22Rv1 (cell line): ENCODE results near the gene ZKSCAN1.

ENCODE experiments used
- ZFX ChIP-seq: fragments of 450-650 bp; IDR thresholded peaks from 2 replicates; pipeline ENCODE4 v1.6.1; 2017; ENCODE audit warnings: antibody characterized with exemption, borderline replicate concordance
- TF ChIP-seq, protein P1 (sequence below): fragments of 450-650 bp; IDR thresholded peaks from 2 replicates; pipeline ENCODE4 v1.5.1; 2017; ENCODE audit warnings: mild to moderate bottlenecking

DNA sequence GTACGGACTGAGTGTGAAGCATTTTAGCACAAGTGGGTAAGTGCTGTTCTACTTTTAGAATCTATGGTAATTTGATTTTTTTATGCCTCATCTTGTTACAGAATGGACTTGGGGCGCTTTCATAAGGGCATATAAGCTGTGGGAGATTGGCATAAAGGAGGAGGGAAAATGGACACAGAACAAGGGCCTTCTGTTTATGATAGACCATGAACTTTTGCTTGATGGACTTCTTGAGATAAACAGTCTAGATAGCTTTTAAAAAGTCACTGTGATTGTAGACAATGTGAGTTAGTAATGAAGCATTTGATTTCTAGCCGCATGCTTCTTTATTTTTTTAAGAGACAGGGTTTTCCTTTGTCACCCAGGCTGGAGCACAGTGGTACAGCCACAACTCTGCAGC lies 36.2 kb downstream of the ZKSCAN1 start:
- TF ChIP-seq, protein P1, sequence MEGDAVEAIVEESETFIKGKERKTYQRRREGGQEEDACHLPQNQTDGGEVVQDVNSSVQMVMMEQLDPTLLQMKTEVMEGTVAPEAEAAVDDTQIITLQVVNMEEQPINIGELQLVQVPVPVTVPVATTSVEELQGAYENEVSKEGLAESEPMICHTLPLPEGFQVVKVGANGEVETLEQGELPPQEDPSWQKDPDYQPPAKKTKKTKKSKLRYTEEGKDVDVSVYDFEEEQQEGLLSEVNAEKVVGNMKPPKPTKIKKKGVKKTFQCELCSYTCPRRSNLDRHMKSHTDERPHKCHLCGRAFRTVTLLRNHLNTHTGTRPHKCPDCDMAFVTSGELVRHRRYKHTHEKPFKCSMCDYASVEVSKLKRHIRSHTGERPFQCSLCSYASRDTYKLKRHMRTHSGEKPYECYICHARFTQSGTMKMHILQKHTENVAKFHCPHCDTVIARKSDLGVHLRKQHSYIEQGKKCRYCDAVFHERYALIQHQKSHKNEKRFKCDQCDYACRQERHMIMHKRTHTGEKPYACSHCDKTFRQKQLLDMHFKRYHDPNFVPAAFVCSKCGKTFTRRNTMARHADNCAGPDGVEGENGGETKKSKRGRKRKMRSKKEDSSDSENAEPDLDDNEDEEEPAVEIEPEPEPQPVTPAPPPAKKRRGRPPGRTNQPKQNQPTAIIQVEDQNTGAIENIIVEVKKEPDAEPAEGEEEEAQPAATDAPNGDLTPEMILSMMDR, result no peak
- no peak for TF ChIP-seq ZFX
